ENCODE measurements around the gene KIF12.
"Not testable (repeated sequence)": the region's sequence is repeated elsewhere in the genome, so short reads cannot be mapped to it uniquely, and the experiment has no call there.

KIF12 gene

DNA sequence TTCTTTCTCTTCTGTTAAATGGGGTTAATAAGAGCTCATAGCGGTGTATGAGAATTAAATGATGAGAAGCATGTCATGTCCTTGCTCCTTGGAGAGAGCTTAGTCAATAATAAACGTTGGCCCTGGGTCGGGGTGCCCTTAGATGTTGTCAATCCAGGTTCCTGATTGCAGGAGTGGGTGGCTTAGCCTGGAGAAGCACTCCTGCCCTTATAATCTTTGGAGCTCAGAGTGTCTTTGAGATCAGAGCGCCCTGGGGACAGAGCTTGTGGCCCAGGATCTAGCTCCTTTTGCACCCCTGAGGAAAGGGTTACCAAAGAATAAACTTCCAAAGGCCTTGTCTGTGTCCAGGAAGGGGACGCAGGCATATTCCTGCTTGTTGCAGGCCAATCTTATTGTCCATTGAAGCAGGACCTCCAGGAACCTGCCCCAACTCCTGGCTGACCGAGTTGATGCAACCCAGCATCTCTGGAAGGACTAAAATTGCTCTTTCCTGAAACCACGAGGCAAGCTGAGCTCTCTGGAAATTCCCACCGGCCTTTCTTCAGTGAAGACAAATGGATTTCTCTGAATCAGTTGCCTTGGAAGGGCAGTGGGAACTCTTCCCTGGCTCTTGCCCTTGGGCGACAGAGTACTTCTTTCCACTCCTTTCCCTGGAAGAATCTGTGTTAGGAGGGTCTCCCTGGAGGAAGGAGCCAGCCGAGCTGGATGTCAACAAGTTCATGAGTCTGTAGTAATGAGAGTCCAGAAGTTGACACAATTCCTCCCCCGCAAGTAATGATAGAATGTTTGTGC lies 14.6 kb downstream of the KIF12 start:
- DNase-seq (ENCODE audit: low spot score) = no peak

GRCh38 chr9:114083666-114084065 lies 15.4 kb downstream of the KIF12 start:
- no peak for DNase-seq (ENCODE audit: low spot score)

GRCh38 chr9:114082763-114083412 lies 16.2 kb downstream of the KIF12 start:
- not testable (repeated sequence) for DNase-seq (ENCODE audit: low spot score)

DNA sequence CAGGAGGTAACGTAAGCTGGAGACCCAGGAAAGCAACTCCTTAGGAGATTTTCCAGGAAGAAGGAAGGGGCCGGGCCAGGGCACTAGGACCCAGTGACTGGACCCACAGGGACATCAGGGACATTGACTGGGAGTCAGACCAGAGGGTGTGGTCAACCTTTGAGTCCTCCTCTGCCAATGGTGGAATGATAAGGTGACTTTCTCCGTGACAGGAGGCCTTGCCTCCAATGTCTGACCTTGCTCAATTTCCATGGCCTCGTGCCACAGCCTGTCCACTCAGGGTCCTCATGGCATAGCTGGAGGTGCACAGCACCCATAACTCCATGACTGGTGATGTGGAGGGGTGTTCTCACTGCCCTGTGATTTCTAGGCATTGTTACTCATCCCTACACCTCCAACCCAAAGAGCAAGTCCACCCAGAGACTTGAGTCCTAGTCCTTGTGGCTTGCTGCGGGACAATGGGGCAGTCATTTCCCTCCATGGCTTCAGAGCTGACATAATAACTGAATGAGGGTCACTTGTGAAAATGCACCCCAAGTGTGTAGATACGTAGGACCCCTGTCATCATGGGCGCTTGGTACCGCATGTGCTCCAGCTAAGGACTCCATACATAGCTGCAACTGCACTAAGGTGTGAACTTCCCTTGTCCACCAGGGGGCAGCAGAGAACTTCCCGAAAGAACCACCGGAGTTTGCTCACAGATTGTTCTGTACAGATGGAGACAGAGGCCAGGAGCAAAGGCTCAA lies 16.9 kb downstream of the KIF12 start:
- DNase-seq (ENCODE audit: low spot score) = peak; percentile 83

- no peak for DNase-seq (ENCODE audit: low spot score)
Observed at GRCh38 chr9:114081441-114082016, 17.6 kb downstream of the KIF12 start.

- DNase-seq (ENCODE audit: low spot score) = no peak
Observed at GRCh38 chr9:114080773-114081440, 18.2 kb downstream of the KIF12 start.

- DNase-seq (ENCODE audit: low spot score) = no peak
Observed at GRCh38 chr9:114080195-114080772, 18.8 kb downstream of the KIF12 start.

GRCh38 chr9:114078781-114079156 lies 20.3 kb downstream of the KIF12 start:
- no peak for DNase-seq (ENCODE audit: low spot score)

DNA sequence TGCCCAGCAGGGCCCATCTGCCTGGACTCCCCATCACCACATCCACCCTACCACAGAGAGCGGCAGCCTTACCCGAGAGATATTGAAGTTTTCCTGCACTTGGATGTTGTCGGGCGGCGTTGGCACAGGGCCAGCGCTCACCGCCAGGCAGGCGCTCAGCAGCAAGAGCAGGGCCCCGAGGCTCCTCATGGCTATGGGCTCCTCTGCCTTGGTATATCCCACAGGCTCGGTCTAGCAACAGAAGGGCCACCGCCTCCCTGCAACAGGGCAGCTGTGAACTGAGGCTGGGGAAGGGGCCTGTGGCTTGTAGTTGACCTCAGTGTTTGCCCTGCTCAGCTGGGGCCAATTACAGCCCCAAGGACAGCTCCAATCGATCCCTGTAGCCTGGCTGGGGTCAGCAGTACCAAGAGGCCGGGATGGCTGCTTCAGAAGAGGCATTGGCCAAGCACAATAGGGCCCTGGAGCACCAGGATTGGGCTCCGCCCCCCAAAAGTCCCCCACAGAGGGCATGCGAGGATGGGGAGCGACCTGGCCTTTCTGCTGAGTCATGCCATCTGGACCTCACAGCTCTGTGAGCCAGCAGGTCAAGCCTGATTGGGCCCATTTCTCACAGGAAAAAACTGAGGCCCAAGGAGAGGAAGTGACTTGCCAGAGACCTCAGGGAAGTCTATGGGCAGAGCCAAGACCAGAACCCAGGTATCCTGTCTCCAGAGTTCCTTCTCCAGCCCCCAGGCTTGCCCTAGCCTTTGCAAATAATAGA lies 20.9 kb downstream of the KIF12 start, which contains the start of gene AMBP:
AMBP (minus strand) TSS at position 280 of the 760 bp plus-strand sequence; CDS start at position 189, 91 bp downstream.
- DNase-seq (ENCODE audit: low spot score) = no peak

GRCh38 chr9:114077162-114077837 lies 21.8 kb downstream of the KIF12 start:
- DNase-seq (ENCODE audit: low spot score) = no peak

DNA sequence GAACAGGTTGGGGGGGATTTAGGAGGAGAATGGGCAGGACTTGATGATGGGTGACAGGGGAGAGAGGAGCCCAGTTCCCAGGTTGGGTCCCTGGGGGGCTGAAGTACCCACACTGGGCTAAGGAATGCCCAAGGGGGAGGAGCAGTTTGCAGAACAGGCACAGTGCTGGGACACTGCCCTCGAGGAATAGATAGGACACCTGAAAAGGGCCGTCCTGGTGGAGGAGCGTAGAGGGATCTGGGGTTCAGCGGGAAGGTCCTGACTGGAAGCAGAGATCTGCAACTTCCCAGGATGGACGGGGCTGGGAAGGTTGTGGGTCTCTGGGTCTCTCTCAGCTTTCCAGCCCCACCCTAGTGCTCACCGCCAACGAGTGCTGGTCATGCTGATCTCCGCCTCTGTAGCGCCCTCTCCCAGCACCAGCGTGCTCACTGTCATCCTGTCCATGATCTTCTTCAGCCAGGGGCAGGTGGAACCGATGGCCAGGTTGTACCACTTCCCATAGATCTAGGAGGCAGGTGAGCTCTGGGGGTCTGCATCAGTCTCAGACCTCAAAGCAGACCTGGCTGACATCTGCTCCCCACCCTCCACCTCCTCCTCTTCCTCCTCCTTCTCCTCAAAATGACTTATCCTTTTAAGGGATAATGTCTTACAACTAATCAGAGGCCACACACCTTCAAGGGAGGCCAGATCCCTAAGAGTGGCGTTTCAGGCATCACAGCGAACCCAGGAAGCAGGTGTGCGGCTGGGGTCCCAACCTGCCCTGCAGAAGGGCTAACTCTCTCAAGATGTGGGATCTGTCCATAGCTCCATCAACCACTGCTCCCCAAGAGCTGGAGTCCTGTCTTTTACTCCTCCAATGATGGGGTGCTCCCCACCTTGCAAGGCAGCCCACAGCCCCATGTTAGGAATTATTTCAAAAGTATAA lies 22.6 kb downstream of the KIF12 start:
- no peak for DNase-seq (ENCODE audit: low spot score)

- no peak for DNase-seq (ENCODE audit: low spot score)
Observed at GRCh38 chr9:114075602-114076001, 23.5 kb downstream of the KIF12 start.

DNA sequence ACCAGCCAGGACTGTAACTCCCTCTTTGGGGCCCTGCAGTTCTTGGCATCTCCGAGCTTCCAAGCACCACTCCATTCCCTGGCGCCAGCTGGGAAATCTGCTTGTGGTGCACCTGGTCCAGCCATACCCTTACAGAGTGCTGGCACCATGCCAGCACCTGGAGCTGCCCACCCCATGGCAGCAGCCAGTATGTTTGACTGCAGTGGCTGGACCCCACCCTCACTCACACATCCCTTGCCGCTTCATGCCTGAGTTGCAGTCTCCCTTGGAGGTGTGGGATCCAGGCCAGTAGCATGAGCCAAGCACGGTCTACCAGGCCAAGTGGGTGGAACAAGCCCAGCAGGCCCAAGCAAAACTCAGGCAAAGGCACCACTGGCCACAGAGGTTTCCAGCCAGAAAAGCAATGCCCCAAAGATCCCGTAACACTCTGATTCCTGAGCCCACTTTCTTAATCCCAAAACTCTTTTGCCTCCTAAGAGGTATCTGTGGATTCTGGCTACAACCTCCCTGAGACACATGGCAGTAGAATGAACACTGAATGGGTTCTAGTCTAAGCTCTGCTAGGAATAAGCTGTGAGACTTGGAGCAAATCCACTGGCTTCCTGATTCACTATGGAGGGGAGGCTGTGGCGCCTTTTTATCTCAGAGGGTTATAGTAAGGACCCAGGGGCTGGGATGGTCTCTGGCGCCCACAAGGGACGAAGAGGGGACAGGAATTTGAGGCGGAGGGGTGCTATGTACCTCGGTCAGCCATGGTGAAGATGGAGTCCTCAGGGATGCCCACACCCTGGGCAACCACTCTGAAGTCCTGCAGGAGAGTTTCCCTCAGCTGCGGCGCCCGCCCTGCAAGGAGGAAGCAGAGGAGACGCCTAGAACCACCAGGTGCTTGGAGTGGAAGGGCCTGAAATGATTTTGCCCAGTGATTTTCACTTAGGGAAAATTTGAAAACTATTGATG lies 26.6 kb downstream of the KIF12 start:
- DNase-seq (ENCODE audit: low spot score) = no peak

DNA sequence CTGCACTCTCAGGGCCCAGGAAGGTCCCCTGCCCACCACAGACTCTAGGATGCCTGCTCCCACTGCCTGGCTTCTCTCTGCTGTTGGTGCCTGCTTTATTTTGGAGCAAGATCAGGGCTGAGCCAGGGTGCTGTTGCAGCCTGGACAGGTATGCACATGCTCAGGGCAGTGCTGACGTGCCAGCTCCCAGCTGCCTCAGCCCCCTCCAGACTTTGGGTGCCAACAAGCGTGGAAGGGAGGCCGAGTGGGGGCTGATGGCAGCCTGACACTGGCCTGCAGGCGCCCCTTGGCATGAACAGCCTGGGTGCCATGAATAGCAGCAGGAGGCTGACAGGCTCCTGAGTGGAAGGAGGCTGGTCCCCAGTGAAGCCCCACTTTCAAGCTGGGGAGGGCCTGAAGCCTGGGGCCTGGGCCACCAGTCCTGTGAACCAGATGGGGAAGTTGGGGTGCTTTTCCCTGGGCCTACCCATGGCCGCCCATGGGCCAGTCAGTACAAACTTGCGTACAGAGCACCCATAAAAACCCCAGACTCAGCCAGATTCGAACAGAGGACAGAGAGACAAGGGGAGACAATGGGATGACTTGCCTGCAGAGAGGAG lies 27.8 kb downstream of the KIF12 start:
- DNase-seq (ENCODE audit: low spot score) = no peak

GRCh38 chr9:114070188-114071103 lies 28.6 kb downstream of the KIF12 start:
- DNase-seq (ENCODE audit: low spot score) = no peak

- DNase-seq (ENCODE audit: low spot score) = no peak
Observed at GRCh38 chr9:114069476-114070187, 29.5 kb downstream of the KIF12 start.

All from D341Med (cell line).